ENCODE data around the gene ENTPD1. TPM values are rescaled to one million over a fixed set of nuclear protein-coding genes. Genes with fewer than 3 reads are reported as not detected.

Gene ENTPD1
- total RNA-seq, 1 donor from 2014 or later, result 68.3 TPM

Other genes starting within 250 kb of the ENTPD1 start
- gene SORBS1, start 194.8 kb upstream of the ENTPD1 start, total RNA-seq, result 431 TPM
- gene ALDH18A1, start 99.5 kb upstream of the ENTPD1 start, total RNA-seq, result 95.4 TPM
- gene TCTN3, start 62.2 kb upstream of the ENTPD1 start, total RNA-seq, result 48.0 TPM
- gene CC2D2B, start 151.8 kb downstream of the ENTPD1 start, total RNA-seq, result 2.9 TPM